T-cell (primary cell): ENCODE results near the gene TUBGCP2. TPM values are rescaled to one million over a fixed set of nuclear protein-coding genes. Genes with fewer than 3 reads are reported as not detected.

Experiments
- ATAC-seq, 4 experiments: fragments of 200-7000 bp in 3 of 4; fragments of 150-1000 bp in 1 of 4; cut with Tn5 transposase; replicated peaks in 1 of 4; 1 replicate in 3 of 4; 2 replicates in 1 of 4; pipeline ENCODE4 v1.10.0; 2021; ENCODE audit warnings: moderate library complexity in 3 of 4, mild to moderate bottlenecking in 2 of 4, moderate number of reproducible peaks in 1 of 4
- CTCF ChIA-PET, 2 donors: fragments of 300-600 bp; sonication (Branson Sonifier 250); formaldehyde crosslinking; loops; one replicate each; lab custom pipeline; 2022; ENCODE audit warnings: antibody characterized with exemption in 2 of 2; lab: Charles Lee
- POLR2A ChIA-PET, 2 donors: fragments of 300-600 bp; sonication (Branson Sonifier 250); formaldehyde crosslinking; loops; one replicate each; lab custom pipeline; 2022; ENCODE audit warnings: antibody characterized with exemption in 2 of 2; lab: Charles Lee
- DNase-seq, 35 experiments: peaks; one replicate each; pipeline versions ENCODE4 v3.0.0 to v3.0.0-alpha.2; 2013 to 2023
- H3K27ac ChIP-seq: one replicate; pipeline ENCODE4 v1.5.1; 2013; ENCODE audit warnings: low read length
- H3K27me3 ChIP-seq, 2 experiments: replicated peaks in 1 of 2; 1 replicate in 1 of 2; 2 replicates in 1 of 2; pipeline versions ENCODE4 v1.6.1 to v1.7.0; 2013; ENCODE audit warnings: low read length in 1 of 2, mixed read lengths in 1 of 2; ENCODE audit not compliant: control insufficient read depth in 2 of 2, insufficient read depth in 2 of 2; ENCODE audit errors: extremely low read depth in 1 of 2
- H3K36me3 ChIP-seq, 2 donors: 1 replicate in 1 of 2; 2 replicates in 1 of 2; pipeline versions ENCODE4 v1.6.1 to v1.7.0; 2013; ENCODE audit warnings: low read length in 1 of 2; ENCODE audit not compliant: control insufficient read depth in 2 of 2, insufficient read depth in 1 of 2; ENCODE audit errors: extremely low read depth in 1 of 2
- H3K4me1 ChIP-seq, 2 experiments: 1 replicate in 1 of 2; 2 replicates in 1 of 2; pipeline versions ENCODE4 v1.6.1 to v1.7.0; 2013; ENCODE audit warnings: low read length in 2 of 2, mixed read lengths in 1 of 2; ENCODE audit not compliant: insufficient read depth in 2 of 2, control insufficient read depth in 1 of 2; ENCODE audit errors: extremely low read depth in 1 of 2
- H3K4me3 ChIP-seq, 2 donors: 1 replicate in 1 of 2; 2 replicates in 1 of 2; pipeline versions ENCODE4 v1.5.1 to v1.7.0; 2013; ENCODE audit warnings: mild to moderate bottlenecking in 2 of 2, low read length in 1 of 2, moderate library complexity in 1 of 2; ENCODE audit not compliant: control insufficient read depth in 1 of 2; ENCODE audit errors: extremely low read depth in 1 of 2
- H3K9me3 ChIP-seq: 2 replicates; pipeline ENCODE4 v1.7.0; 2013
- H3K27ac Mint-ChIP-seq, 2 donors: one replicate each; pipeline ENCODE4 v1.8.0; 2020 to 2021; ENCODE audit warnings: mild to moderate bottlenecking in 2 of 2, mixed read lengths in 2 of 2
- H3K27me3 Mint-ChIP-seq, 2 donors: one replicate each; pipeline ENCODE4 v1.8.0; 2021 to 2022; ENCODE audit warnings: mixed read lengths in 2 of 2
- H3K36me3 Mint-ChIP-seq: one replicate; pipeline ENCODE4 v1.8.0; 2021; ENCODE audit warnings: mixed read lengths
- H3K4me1 Mint-ChIP-seq, 3 donors: one replicate each; pipeline ENCODE4 v1.8.0; 2020 to 2022; ENCODE audit warnings: mixed read lengths in 3 of 3, mild to moderate bottlenecking in 1 of 3
- H3K4me3 Mint-ChIP-seq, 3 donors: one replicate each; pipeline ENCODE4 v1.8.0; 2020 to 2022; ENCODE audit warnings: mild to moderate bottlenecking in 3 of 3, mixed read lengths in 3 of 3, moderate library complexity in 3 of 3
- H3K9me3 Mint-ChIP-seq, 3 donors: one replicate each; pipeline ENCODE4 v1.8.0; 2020 to 2022; ENCODE audit warnings: mixed read lengths in 3 of 3
- WGBS: methylation state at CpG from one replicate; pipeline ENCODE4 v1.1.5; 2013; ENCODE audit warnings: missing lambda C conversion rate; ENCODE audit not compliant: insufficient coverage; 5-methylcytosine and 5-hydroxymethylcytosine counted together
- total RNA-seq, 35 experiments: library from RNA in 6 of 35; stranded (reverse) in 6 of 35; fragments of 120-200 nt in 1 of 35; gene quantifications; one replicate each; pipeline versions ENCODE4 v1.2.1 to v1.2.4 and lab custom pipeline; 2013 to 2026

Gene TUBGCP2
- total RNA-seq, 5 donors from 2014 or later (not counting 1 experiment from before 2014, with no cell fraction given): 64.5 to 80.8 (median 72.7) TPM

DNA sequence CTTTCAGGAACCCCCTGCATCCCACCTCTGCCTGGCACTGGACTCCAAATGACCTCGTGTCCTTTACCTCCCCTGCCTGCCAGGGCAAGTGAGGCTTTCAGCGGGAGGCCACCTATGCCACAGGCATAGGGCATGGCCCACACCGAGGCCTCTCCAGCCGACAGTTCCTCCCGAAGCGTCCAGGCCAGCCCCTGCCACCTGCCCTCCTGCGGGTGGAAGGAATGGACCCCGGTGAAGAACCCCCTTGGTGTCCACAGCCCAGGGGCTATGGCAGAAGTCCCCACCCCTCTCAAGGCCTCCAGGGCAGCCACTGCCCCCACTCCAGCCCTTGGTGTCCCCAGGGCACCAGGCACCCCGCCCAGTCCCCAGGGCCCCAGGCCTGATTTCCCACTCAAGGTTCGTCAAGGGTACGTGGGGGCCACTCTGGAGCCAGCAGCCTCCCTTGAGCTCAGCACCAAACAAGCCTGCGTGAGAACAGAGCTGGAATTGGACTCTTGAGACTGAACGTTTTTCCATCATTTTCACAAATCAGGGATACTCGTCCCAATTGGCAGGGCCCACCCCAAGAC is 46.1 kb upstream of the TUBGCP2 start:
- DNase-seq (no peak), ATAC-seq (no peak)
- Mint-ChIP-seq H3K27ac (no peak overlapping the region), H3K9me3 (no peaks in the 10 kb centered on the region), H3K27me3 (no peaks in the 10 kb centered on the region), H3K4me3 (no peak overlapping the region), H3K4me1 (peaks cover 0 to 8% (median 1%) of the 10 kb centered on the region in 3 donors), H3K36me3 (no peaks in the 10 kb centered on the region)
- ChIA-PET CTCF (no interaction called here), POLR2A (interaction anchor here in 1 of 2 donors (0.6 kb wide), 1 partner anchor 39 kb away, joined by 3 read pairs; no protein-coding TSS in a partner anchor)
- Histone ChIP-seq H3K27ac (no peak overlapping the region), H3K9me3 (no peaks in the 10 kb centered on the region), H3K27me3 (peaks cover 0 to 15% of the 10 kb centered on the region in 2 experiments), H3K4me1 (peaks cover 0 to 16% of the 10 kb centered on the region in 2 experiments), H3K4me3 (no peak overlapping the region), H3K36me3 (no peaks in the 10 kb centered on the region)
- WGBS: 91% methylated on average over 11 of the region's 14 CpGs

DNA sequence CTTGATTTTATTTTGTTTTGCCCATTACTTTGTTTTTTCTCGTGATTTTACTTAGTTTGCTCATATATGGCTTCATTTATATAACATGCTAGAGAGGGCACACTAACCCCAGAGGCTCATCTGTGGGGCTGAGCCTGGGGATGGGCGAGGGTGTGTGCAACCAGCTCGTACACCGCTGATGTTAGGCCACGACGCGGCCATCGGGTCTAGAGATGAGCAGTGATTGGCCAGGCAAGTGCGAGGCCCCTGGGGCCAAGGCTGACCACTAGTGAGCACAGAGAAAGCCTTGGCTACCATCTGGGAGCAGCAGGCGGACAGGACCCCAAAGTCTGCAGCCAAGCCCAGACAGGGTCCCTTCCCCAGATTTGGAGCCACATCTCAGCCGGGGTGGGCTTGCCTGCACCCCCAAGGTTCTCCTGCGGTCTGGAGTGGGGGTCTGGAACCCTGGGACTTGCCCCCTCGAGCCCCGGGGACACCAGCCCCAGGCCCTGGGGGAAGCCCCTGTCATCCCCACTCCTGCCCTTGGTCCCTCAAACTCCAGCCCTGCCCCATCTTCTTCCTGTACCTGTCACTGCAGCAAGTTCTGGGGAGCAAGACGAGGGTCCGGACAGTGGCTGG is 45.4 kb upstream of the TUBGCP2 start:
- WGBS: 84% methylated on average over 15 of the region's 16 CpGs
- Histone ChIP-seq H3K4me1 (peaks cover 0 to 16% of the 10 kb centered on the region in 2 experiments), H3K27me3 (peaks cover 0 to 22% of the 10 kb centered on the region in 2 experiments), H3K9me3 (no peaks in the 10 kb centered on the region), H3K27ac (no peak overlapping the region), H3K36me3 (no peaks in the 10 kb centered on the region), H3K4me3 (no peak overlapping the region)
- ATAC-seq: no peak
- H3K36me3 Mint-ChIP-seq: no peaks in the 10 kb centered on the region
- no peak overlapping the region for H3K27ac Mint-ChIP-seq
- H3K4me3 Mint-ChIP-seq: no peak overlapping the region
- no peak for DNase-seq
- POLR2A ChIA-PET: interaction anchor here in 1 of 2 donors (0.5 kb wide), 2 partner anchors 42 to 147 kb away, joined by 3 to 8 read pairs; no protein-coding TSS in a partner anchor
- peaks cover 0 to 8% (median 1%) of the 10 kb centered on the region in 3 donors for H3K4me1 Mint-ChIP-seq
- peaks cover 3% of the 10 kb centered on the region in 2 donors for H3K27me3 Mint-ChIP-seq
- CTCF ChIA-PET: interaction anchor here in 1 of 2 donors (0.6 kb wide), 1 partner anchor 91 kb away, joined by 3 read pairs; no protein-coding TSS in a partner anchor
- H3K9me3 Mint-ChIP-seq: no peaks in the 10 kb centered on the region

DNA sequence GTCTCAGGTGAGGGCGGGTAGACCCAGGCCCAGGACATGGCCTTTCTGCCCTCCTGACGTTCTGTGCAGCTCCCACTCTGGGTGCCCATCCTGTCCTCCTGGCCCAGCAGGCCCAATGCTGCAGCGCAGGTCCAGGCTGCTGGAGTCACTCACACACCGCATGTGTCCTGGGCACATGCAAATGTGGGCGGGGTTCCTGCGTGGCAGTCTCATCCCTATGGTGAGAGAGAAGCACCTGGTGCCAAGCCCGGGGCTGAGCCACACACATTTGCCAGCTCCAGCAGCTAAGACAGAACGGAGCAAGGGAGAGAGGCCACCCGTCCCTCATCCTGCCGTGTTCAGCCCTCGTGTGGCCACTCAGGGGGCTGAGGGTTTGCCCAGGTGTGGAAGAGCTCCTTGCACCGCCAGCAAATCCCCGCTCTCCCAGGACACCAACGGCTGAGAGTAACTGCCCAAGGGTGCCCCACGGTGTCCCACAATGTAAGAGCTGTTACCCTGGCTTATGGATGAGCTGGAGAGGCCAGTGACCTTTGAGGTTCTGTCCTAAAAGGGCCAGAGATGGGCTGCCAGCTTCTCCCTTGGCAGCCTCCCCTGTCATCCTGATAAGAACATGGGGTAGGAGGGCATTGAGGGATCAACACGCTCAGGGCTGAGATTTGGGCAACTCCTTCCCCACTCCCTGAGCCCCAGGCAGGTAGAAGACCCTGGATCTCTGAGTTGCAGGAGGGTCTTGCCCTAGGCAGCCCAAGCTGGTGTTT is 44.7 kb upstream of the TUBGCP2 start:
- H3K4me1 Mint-ChIP-seq: peaks cover 0 to 8% (median 1%) of the 10 kb centered on the region in 3 donors
- Histone ChIP-seq H3K9me3 (no peaks in the 10 kb centered on the region), H3K4me1 (peaks cover 0 to 16% of the 10 kb centered on the region in 2 experiments), H3K27ac (no peak overlapping the region), H3K27me3 (peaks cover 0 to 27% of the 10 kb centered on the region in 2 experiments), H3K4me3 (no peak overlapping the region), H3K36me3 (no peaks in the 10 kb centered on the region)
- no peak overlapping the region for H3K4me3 Mint-ChIP-seq
- CTCF ChIA-PET: interaction anchor here in 1 of 2 donors (0.6 kb wide), 1 partner anchor 90 kb away, joined by 3 read pairs; no protein-coding TSS in a partner anchor
- H3K27me3 Mint-ChIP-seq: peaks cover 4 to 5% of the 10 kb centered on the region in 2 donors
- H3K36me3 Mint-ChIP-seq: no peaks in the 10 kb centered on the region
- 87% methylated on average over 15 of the region's 16 CpGs for WGBS
- DNase-seq: no peak
- H3K9me3 Mint-ChIP-seq: no peaks in the 10 kb centered on the region
- H3K27ac Mint-ChIP-seq: no peak overlapping the region
- POLR2A ChIA-PET: interaction anchor here in 1 of 2 donors (0.5 kb wide), 2 partner anchors 41 to 146 kb away, joined by 3 to 8 read pairs; no protein-coding TSS in a partner anchor
- ATAC-seq: no peak

DNA sequence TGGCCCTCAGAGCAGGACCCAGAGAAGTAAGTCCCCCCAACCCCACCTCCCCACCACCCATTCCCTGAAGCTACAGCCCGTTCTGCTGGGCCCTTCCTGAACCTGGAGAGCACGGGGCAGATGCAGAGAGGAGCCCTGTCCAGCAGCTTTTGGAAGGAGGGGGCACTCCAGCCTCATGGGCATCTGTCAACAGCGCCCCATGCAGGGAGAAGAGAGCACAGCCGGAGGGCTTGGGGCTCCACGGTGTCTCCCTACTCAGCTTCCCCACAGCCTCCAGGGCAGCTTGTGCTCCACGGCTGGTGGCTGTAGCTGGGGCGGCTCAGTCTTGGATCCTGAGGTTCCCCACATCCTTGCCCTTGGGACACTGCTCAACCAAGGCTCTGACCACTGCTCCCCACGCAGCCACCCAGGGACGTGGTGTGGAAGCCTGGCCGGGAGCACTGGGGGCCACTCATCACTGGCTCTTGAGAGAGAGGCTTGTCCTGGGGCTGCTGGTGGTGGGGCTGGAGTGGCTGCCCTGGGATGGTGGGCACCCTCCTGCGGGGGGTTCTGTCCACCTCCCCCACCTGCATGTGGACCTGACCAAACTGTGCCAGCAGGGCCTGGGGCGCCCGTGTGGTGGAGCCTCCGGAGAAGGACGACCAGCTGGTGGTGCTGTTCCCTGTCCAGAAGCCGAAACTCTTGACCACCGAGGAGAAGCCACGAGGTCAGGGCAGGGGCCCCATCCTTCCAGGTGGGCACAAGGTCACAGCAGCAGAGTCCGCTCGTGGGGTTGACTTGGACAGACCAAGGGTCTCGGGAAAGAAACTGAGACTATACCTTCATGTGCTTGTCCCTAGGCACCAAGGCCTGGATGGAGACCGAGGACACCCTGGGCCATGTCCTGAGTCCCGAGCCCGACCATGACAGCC is 43.0 kb upstream of the TUBGCP2 start:
- Histone ChIP-seq H3K36me3 (no peaks in the 10 kb centered on the region), H3K27me3 (peaks cover 0 to 43% of the 10 kb centered on the region in 2 experiments), H3K27ac (no peak overlapping the region), H3K9me3 (no peaks in the 10 kb centered on the region), H3K4me1 (peaks cover 0 to 7% of the 10 kb centered on the region in 2 experiments), H3K4me3 (no peak overlapping the region)
- Mint-ChIP-seq H3K27ac (no peak overlapping the region), H3K9me3 (no peaks in the 10 kb centered on the region), H3K4me3 (no peak overlapping the region), H3K4me1 (peaks cover 0 to 4% (median 0%) of the 10 kb centered on the region in 3 donors), H3K36me3 (no peaks in the 10 kb centered on the region), H3K27me3 (peaks cover 4 to 12% of the 10 kb centered on the region in 2 donors)
- WGBS: 72% methylated on average over 18 of the region's 24 CpGs
- ATAC-seq (no peak), DNase-seq (no peak)
- ChIA-PET CTCF (no interaction called here), POLR2A (no interaction called here)

DNA sequence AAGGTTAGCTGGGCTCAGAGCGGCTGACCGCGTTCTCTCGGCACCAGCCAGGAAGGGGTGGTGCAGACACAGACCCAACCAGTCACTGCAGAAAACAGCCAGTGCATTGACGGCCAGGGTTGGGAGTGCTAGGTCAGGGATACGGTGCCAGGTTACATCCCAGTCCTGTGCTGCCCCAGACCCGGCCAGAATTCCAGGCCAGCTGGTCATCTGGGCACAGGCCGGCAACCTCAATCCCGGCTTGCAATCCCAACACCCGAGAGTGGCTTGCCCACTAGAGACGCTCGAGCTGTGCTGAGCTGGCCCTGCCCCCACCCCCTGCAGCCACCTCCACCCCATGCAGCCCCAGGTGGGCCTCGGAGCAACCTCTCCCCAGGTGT is 42.3 kb upstream of the TUBGCP2 start:
- peaks cover 0 to under 1% of the 10 kb centered on the region in 2 experiments for H3K4me1 ChIP-seq
- ChIA-PET POLR2A (no interaction called here), CTCF (no interaction called here)
- Mint-ChIP-seq H3K27ac (no peak overlapping the region), H3K4me1 (no peaks in the 10 kb centered on the region), H3K4me3 (no peak overlapping the region), H3K36me3 (no peaks in the 10 kb centered on the region), H3K9me3 (no peaks in the 10 kb centered on the region), H3K27me3 (peaks cover 8 to 19% of the 10 kb centered on the region in 2 donors)
- H3K27ac ChIP-seq: no peak overlapping the region
- no peak overlapping the region for H3K4me3 ChIP-seq
- no peak for ATAC-seq
- H3K27me3 ChIP-seq: peaks cover 0 to 46% of the 10 kb centered on the region in 2 experiments
- no peak for DNase-seq
- 70% methylated on average over 11 of the region's 13 CpGs for WGBS
- no peaks in the 10 kb centered on the region for H3K9me3 ChIP-seq
- H3K36me3 ChIP-seq: no peaks in the 10 kb centered on the region
